ENCODE data around the gene COL23A1. TPM values are rescaled to one million over a fixed set of nuclear protein-coding genes. Genes with fewer than 3 reads are reported as not detected.

The COL23A1 gene
- total RNA-seq, 1 donor from 2014 or later: 75.2 TPM

DNA sequence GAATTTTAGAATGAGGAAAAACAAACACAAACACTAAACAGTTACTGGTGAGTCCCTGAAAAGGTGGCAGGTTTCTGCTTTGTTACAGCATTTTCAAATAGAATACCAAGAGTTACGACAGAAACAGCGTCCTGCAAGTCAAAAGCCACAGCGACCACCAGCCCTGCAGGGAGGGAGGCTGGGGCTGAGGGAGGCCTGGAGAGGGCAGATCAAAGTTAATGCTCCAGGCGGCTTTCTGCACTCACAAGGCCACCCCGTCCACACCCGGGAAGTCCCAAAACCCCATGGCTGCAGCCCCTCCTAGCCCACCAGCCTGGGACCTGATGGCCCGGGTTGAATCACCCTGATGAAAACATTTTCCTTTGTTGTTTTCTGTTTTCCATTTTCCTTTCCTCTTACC is 29.3 kb downstream of the COL23A1 start:
- Mint-ChIP-seq H3K27ac (ENCODE audit: unreplicated experiment) (no peak overlapping the region), H3K4me1 (ENCODE audit: unreplicated experiment) (peaks cover 35% of the 10 kb centered on the region), H3K4me3 (ENCODE audit: unreplicated experiment) (no peak overlapping the region), H3K36me3 (ENCODE audit: low read depth, unreplicated experiment) (peaks cover 9% of the 10 kb centered on the region), H3K9me3 (ENCODE audit: unreplicated experiment) (no peaks in the 10 kb centered on the region), H3K27me3 (ENCODE audit: unreplicated experiment) (peaks cover 8% of the 10 kb centered on the region)
- DNase-seq (ENCODE audit: low spot score): no peak
- no peak for TF ChIP-seq CTCF (IDR thresholded peaks at IDR 0.05; ENCODE audit: unreplicated experiment)

DNA sequence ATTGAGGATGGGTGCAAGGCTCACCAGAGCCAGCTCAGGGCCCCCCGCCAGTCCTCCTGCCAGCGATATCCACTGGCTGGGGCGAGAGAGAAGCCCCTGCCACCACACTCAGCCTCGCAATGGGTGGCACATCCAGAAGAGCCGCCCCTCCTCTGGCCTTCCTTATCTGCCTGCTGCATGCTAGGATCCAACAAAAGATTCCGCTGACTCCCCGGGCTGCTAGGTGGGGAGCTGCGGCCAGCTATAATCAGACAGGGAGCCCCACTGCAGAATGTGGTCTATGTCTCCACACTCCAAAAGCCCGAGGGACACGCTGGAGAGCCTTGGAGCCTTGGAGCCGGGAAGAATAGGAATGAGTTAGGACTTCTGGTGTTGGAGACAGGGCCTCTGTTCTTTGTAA is 32.8 kb downstream of the COL23A1 start:
- H3K4me3 Mint-ChIP-seq (ENCODE audit: unreplicated experiment): no peak overlapping the region
- TF ChIP-seq CTCF (IDR thresholded peaks at IDR 0.05; ENCODE audit: unreplicated experiment): no peak
- H3K36me3 Mint-ChIP-seq (ENCODE audit: low read depth, unreplicated experiment): peaks cover 12% of the 10 kb centered on the region
- DNase-seq (ENCODE audit: low spot score): no peak
- no peak overlapping the region for H3K27ac Mint-ChIP-seq (ENCODE audit: unreplicated experiment)
- peaks cover 29% of the 10 kb centered on the region for H3K4me1 Mint-ChIP-seq (ENCODE audit: unreplicated experiment)
- H3K27me3 Mint-ChIP-seq (ENCODE audit: unreplicated experiment): peaks cover 5% of the 10 kb centered on the region
- no peaks in the 10 kb centered on the region for H3K9me3 Mint-ChIP-seq (ENCODE audit: unreplicated experiment)

GRCh38 chr5:178555771-178556211 is 34.4 kb downstream of the COL23A1 start:
- Mint-ChIP-seq H3K4me1 (ENCODE audit: unreplicated experiment) (peaks cover 38% of the 10 kb centered on the region), H3K27me3 (ENCODE audit: unreplicated experiment) (peaks cover 5% of the 10 kb centered on the region), H3K9me3 (ENCODE audit: unreplicated experiment) (no peaks in the 10 kb centered on the region), H3K27ac (ENCODE audit: unreplicated experiment) (no peak overlapping the region), H3K36me3 (ENCODE audit: low read depth, unreplicated experiment) (peaks cover 9% of the 10 kb centered on the region), H3K4me3 (ENCODE audit: unreplicated experiment) (no peak overlapping the region)
- no peak for DNase-seq (ENCODE audit: low spot score)
- no peak for TF ChIP-seq CTCF (IDR thresholded peaks at IDR 0.05; ENCODE audit: unreplicated experiment)

DNA sequence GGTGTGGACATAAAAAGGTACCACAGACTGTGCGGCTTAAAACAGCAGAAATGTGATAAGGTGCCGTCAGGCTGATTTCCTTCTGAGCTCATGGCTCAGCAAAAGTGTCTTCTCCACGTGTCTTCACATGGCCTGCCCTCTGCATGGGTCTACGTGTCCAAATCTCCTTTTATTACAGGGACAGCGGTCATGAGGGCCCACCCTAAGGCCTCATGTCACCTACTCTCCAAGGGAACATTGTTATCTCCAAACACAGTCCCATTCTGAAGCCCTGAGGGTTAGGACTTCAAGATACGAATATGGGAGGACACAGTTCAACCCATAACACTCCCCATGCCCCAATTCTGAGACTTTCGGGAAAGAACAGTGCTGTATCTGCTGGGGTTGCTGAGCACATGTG is 35.2 kb downstream of the COL23A1 start:
- H3K9me3 Mint-ChIP-seq (ENCODE audit: unreplicated experiment): no peaks in the 10 kb centered on the region
- DNase-seq (ENCODE audit: low spot score): no peak
- H3K27me3 Mint-ChIP-seq (ENCODE audit: unreplicated experiment): peaks cover 2% of the 10 kb centered on the region
- no peak overlapping the region for H3K4me3 Mint-ChIP-seq (ENCODE audit: unreplicated experiment)
- peaks cover 30% of the 10 kb centered on the region for H3K4me1 Mint-ChIP-seq (ENCODE audit: unreplicated experiment)
- no peak overlapping the region for H3K27ac Mint-ChIP-seq (ENCODE audit: unreplicated experiment)
- peaks cover 9% of the 10 kb centered on the region for H3K36me3 Mint-ChIP-seq (ENCODE audit: low read depth, unreplicated experiment)
- no peak for TF ChIP-seq CTCF (IDR thresholded peaks at IDR 0.05; ENCODE audit: unreplicated experiment)

DNA sequence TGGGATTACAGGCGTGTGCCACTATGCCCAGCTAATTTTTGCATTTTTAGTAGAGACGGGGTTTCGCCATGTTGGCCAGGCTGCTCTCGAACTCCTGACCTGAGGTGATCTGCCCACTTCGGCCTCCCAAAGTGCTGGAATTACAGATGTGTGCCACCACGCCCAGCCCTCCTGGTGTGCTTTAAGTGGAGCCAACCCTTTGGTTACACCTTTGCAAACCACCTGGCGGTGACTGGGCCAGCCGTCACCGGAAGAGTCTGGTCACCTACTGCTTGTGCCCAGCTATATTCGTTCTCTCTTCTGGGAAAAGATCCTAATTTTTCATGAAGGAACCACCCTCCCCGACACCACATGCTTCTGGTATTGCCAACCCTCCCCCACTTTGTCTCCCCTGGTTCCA is 35.9 kb downstream of the COL23A1 start:
- peaks cover 29% of the 10 kb centered on the region for H3K4me1 Mint-ChIP-seq (ENCODE audit: unreplicated experiment)
- TF ChIP-seq CTCF (IDR thresholded peaks at IDR 0.05; ENCODE audit: unreplicated experiment): no peak
- peak overlapping the region; percentile 11 for H3K4me3 Mint-ChIP-seq (ENCODE audit: unreplicated experiment)
- no peaks in the 10 kb centered on the region for H3K9me3 Mint-ChIP-seq (ENCODE audit: unreplicated experiment)
- peaks cover 2% of the 10 kb centered on the region for H3K27me3 Mint-ChIP-seq (ENCODE audit: unreplicated experiment)
- no peak overlapping the region for H3K27ac Mint-ChIP-seq (ENCODE audit: unreplicated experiment)
- no peak for DNase-seq (ENCODE audit: low spot score)
- H3K36me3 Mint-ChIP-seq (ENCODE audit: low read depth, unreplicated experiment): peaks cover 7% of the 10 kb centered on the region
